ENCODE measurements around the gene SPATA32. TPM values are rescaled to one million over a fixed set of nuclear protein-coding genes. Genes with fewer than 3 reads are reported as not detected.
A peak's percentile ranks its signal among the peaks of the same experiment; 100 is the strongest.

SPATA32 gene
- total RNA-seq, 2 experiments from 2014 or later = 0.20 to 0.27 TPM

GRCh38 chr17:45258981-45259380 lies 2.9 kb downstream of the SPATA32 start:
- ChIA-PET POLR2A (interaction anchor here (6.5 kb wide), 1 partner anchor 10 kb away, joined by 59 read pairs; no protein-coding TSS in a partner anchor), CTCF (interaction anchor here (1.2 to 3.2 kb wide), 4 partner anchors 24 to 127 kb away, joined by 4 to 10 read pairs (median 6); no protein-coding TSS in a partner anchor)
- Histone ChIP-seq H3K4me3 (ENCODE audit: low read length) (no peak overlapping the region), H3K9me3 (ENCODE audit: control insufficient read depth in 1 of 2, insufficient read depth in 1 of 2, low read length in 2 of 2) (no peaks in the 10 kb centered on the region), H3K36me3 (ENCODE audit: insufficient read depth, low read length) (peaks cover 6% of the 10 kb centered on the region), H3K27ac (ENCODE audit: low read depth in 1 of 2, low read length in 2 of 2) (no peak overlapping the region), H3K4me1 (ENCODE audit: insufficient read depth, low read length) (peaks cover 57% of the 10 kb centered on the region), H3K27me3 (ENCODE audit: control insufficient read depth in 1 of 2, insufficient read depth in 2 of 2, low read length in 2 of 2) (no peaks in the 10 kb centered on the region)
- intact Hi-C loops (cut with DNase I, micrococcal nuclease) = no loop called here
- ATAC-seq (ENCODE audit: poor library complexity) (no peak), DNase-seq (no peak)
- Mint-ChIP-seq H3K4me1 (ENCODE audit: low read depth) (peaks cover 64% of the 10 kb centered on the region), H3K27me3 (no peaks in the 10 kb centered on the region), H3K27ac (no peak overlapping the region), H3K4me3 (peak overlapping the region; percentile 0), H3K9me3 (no peaks in the 10 kb centered on the region), H3K36me3 (ENCODE audit: low read depth) (peaks cover 11% of the 10 kb centered on the region)
- TF ChIP-seq CTCF (IDR thresholded peaks at IDR 0.05) = no peak

GRCh38 chr17:45257115-45257514 lies 4.8 kb downstream of the SPATA32 start:
- Mint-ChIP-seq H3K9me3 (no peaks in the 10 kb centered on the region), H3K36me3 (ENCODE audit: low read depth) (peaks cover 16% of the 10 kb centered on the region), H3K4me3 (peak overlapping the region; percentile 65), H3K27ac (peak overlapping the region; percentile 67), H3K27me3 (no peaks in the 10 kb centered on the region), H3K4me1 (ENCODE audit: low read depth) (peaks cover 72% of the 10 kb centered on the region)
- Histone ChIP-seq H3K4me3 (ENCODE audit: low read length) (no peak overlapping the region), H3K27ac (ENCODE audit: low read depth in 1 of 2, low read length in 2 of 2) (no peak overlapping the region), H3K27me3 (ENCODE audit: control insufficient read depth in 1 of 2, insufficient read depth in 2 of 2, low read length in 2 of 2) (no peaks in the 10 kb centered on the region), H3K36me3 (ENCODE audit: insufficient read depth, low read length) (no peaks in the 10 kb centered on the region), H3K9me3 (ENCODE audit: control insufficient read depth in 1 of 2, insufficient read depth in 1 of 2, low read length in 2 of 2) (no peaks in the 10 kb centered on the region), H3K4me1 (ENCODE audit: insufficient read depth, low read length) (peaks cover 58% of the 10 kb centered on the region)
- ChIA-PET POLR2A (interaction anchor here (0.6 to 6.5 kb wide), 5 partner anchors 8 to 32 kb away, joined by 3 to 59 read pairs (median 10); no protein-coding TSS in a partner anchor), CTCF (interaction anchor here (1.3 to 2.0 kb wide), 5 partner anchors 8 to 38 kb away, joined by 4 to 12 read pairs (median 5); no protein-coding TSS in a partner anchor)
- ATAC-seq (ENCODE audit: poor library complexity) (no peak), DNase-seq (no peak)
- intact Hi-C loops (cut with DNase I, micrococcal nuclease) = no loop called here
- no peak for TF ChIP-seq CTCF (IDR thresholded peaks at IDR 0.05)

GRCh38 chr17:45256114-45256966 lies 5.6 kb downstream of the SPATA32 start:
- Mint-ChIP-seq H3K9me3 (no peaks in the 10 kb centered on the region), H3K36me3 (ENCODE audit: low read depth) (peaks cover 22% of the 10 kb centered on the region), H3K4me3 (peak overlapping the region; percentile 61), H3K27ac (peak overlapping the region; percentile 79), H3K27me3 (no peaks in the 10 kb centered on the region), H3K4me1 (ENCODE audit: low read depth) (peaks cover 72% of the 10 kb centered on the region)
- ATAC-seq (ENCODE audit: poor library complexity) = peak; percentile 69
- no peak overlapping the region for H3K4me3 ChIP-seq (ENCODE audit: low read length)
- POLR2A ChIA-PET = interaction anchor here (1.1 to 6.5 kb wide), 4 partner anchors 8 to 31 kb away, joined by 4 to 59 read pairs (median 16); no protein-coding TSS in a partner anchor
- peaks cover 51% of the 10 kb centered on the region for H3K4me1 ChIP-seq (ENCODE audit: insufficient read depth, low read length)
- DNase-seq = peak in 1 of 14 experiments; percentile 36
- H3K27me3 ChIP-seq (ENCODE audit: control insufficient read depth in 1 of 2, insufficient read depth in 2 of 2, low read length in 2 of 2) = no peaks in the 10 kb centered on the region
- peak; percentile 14 for TF ChIP-seq CTCF (IDR thresholded peaks at IDR 0.05)
- peak overlapping the region in 1 of 2 donors; percentile 46 for H3K27ac ChIP-seq (ENCODE audit: low read depth in 1 of 2, low read length in 2 of 2)
- peaks cover 2% of the 10 kb centered on the region for H3K36me3 ChIP-seq (ENCODE audit: insufficient read depth, low read length)
- intact Hi-C loops (cut with DNase I, micrococcal nuclease) = no loop called here
- H3K9me3 ChIP-seq (ENCODE audit: control insufficient read depth in 1 of 2, insufficient read depth in 1 of 2, low read length in 2 of 2) = no peaks in the 10 kb centered on the region
- CTCF ChIA-PET = interaction anchor here (1.3 to 2.6 kb wide), 6 partner anchors 8 to 38 kb away, joined by 4 to 12 read pairs (median 6); no protein-coding TSS in a partner anchor

Data from CD4-positive, alpha-beta T cell (primary cell).